HepG2 (cell line): ENCODE measurements around the gene SERPIND1. TPM values are rescaled to one million over a fixed set of nuclear protein-coding genes. Genes with fewer than 3 reads are reported as not detected.

Experiments used
- ATAC-seq: fragments of 200-7000 bp; cut with Tn5 transposase; 3 replicates; pipeline ENCODE4 v1.9.1; 2020; ENCODE audit warnings: mild to moderate bottlenecking, moderate library complexity
- BruUV-seq: library from RNA; stranded (reverse); fragments of 400-500 nt; replicated peaks from 2 replicates; lab custom pipeline; 2021; lab: Mats Ljungman, UMichigan
- CTCF ChIA-PET: fragments of 300-600 bp; formaldehyde crosslinking; extraction: SDS; loops from one replicate; lab custom pipeline; 2021; ENCODE audit warnings: low total read pairs, inconsistent platforms, low intra/inter-chr PET ratio; lab: Yijun Ruan, JAX
- POLR2A ChIA-PET: fragments of 350-600 bp; sonication (Branson Sonifier 250); formaldehyde crosslinking; loops from one replicate; lab custom pipeline; 2020; ENCODE audit warnings: antibody characterized with exemption, inconsistent platforms; lab: Yijun Ruan, JAX
- DNase-seq: peaks from one replicate; pipeline ENCODE4 v3.0.0-alpha.2; 2015; ENCODE audit warnings: low spot score
- FAIRE-seq: peaks from 3 replicates; lab custom pipeline; 2011; peaks lifted over from hg19 to GRCh38; lab: Jason Lieb, UNC
- H2AFZ ChIP-seq: one replicate; pipeline ENCODE4 v1.6.1; 2011; ENCODE audit warnings: low read length, inconsistent platforms
- H3K27ac ChIP-seq: fragments of 300-600 bp; 3 replicates; pipeline ENCODE4 v1.8.0; 2011; ENCODE audit warnings: mixed run types, mild to moderate bottlenecking, mixed read lengths, low read length, inconsistent platforms; ENCODE audit not compliant: insufficient read depth; ENCODE audit errors: extremely low read length
- H3K27me3 ChIP-seq, 2 experiments: fragments of 200-600 bp in 1 of 2; 2 replicates in 1 of 2; 3 replicates in 1 of 2; pipeline versions ENCODE4 v1.6.0 to v1.8.0; 2011; ENCODE audit warnings: low read length in 2 of 2, mild to moderate bottlenecking in 2 of 2, moderate library complexity in 2 of 2, inconsistent platforms in 1 of 2; ENCODE audit not compliant: insufficient read depth in 2 of 2, control insufficient read depth in 1 of 2
- H3K36me3 ChIP-seq, 2 experiments: fragments of 200-600 bp in 1 of 2; replicated peaks in 1 of 2; 2 replicates in 1 of 2; 3 replicates in 1 of 2; pipeline versions ENCODE4 v1.5.1 to v1.8.0; 2011; ENCODE audit warnings: low read length in 2 of 2, inconsistent platforms in 1 of 2; ENCODE audit not compliant: insufficient read depth in 2 of 2, control insufficient read depth in 1 of 2
- H3K4me1 ChIP-seq: 2 replicates; pipeline ENCODE4 v1.5.1; 2012; ENCODE audit warnings: low read length, inconsistent platforms; ENCODE audit not compliant: insufficient read depth
- H3K4me2 ChIP-seq: 2 replicates; pipeline ENCODE4 v1.6.0; 2011; ENCODE audit warnings: low read depth, low read length, inconsistent platforms
- H3K4me3 ChIP-seq, 3 experiments: fragments of 200-600 bp in 1 of 3; sonication (generic), shearing (Covaris generic) in 1 of 3; replicated peaks in 1 of 3; 2 replicates each; pipeline ENCODE4 v1.5.1; 2011 to 2016; ENCODE audit warnings: low read length in 3 of 3, inconsistent platforms in 2 of 3, low read depth in 2 of 3, mild to moderate bottlenecking in 2 of 3, control low read depth in 1 of 3, mixed read lengths in 1 of 3; ENCODE audit not compliant: insufficient read depth in 1 of 3
- H3K79me2 ChIP-seq: one replicate; pipeline ENCODE4 v1.6.1; 2011; ENCODE audit warnings: low read length, inconsistent platforms; ENCODE audit not compliant: insufficient read depth
- H3K9ac ChIP-seq: 2 replicates; pipeline ENCODE4 v1.6.0; 2011; ENCODE audit warnings: mild to moderate bottlenecking, low read depth, low read length, inconsistent platforms; ENCODE audit not compliant: insufficient read depth
- H3K9me3 ChIP-seq: 2 replicates; pipeline ENCODE4 v1.5.1; 2012; ENCODE audit warnings: mild to moderate bottlenecking, low read length
- H4K20me1 ChIP-seq: 2 replicates; pipeline ENCODE4 v1.6.0; 2011; ENCODE audit warnings: inconsistent platforms, mild to moderate bottlenecking, low read length, moderate library complexity; ENCODE audit not compliant: insufficient read depth
- GABPB1 ChIP-seq: IDR thresholded peaks from 2 replicates; pipeline ENCODE4 v1.6.1; 2016; ENCODE audit warnings: mild to moderate bottlenecking, missing genetic modification reagents, moderate library complexity, missing compliant biosample characterization
- HNF4G ChIP-seq, 2 experiments: sonication (generic) in 1 of 2; formaldehyde crosslinking in 1 of 2; IDR thresholded peaks; 2 replicates each; pipeline versions ENCODE4 v1.4.0 to v1.6.1; 2011 to 2020; ENCODE audit warnings: borderline replicate concordance in 2 of 2, low read depth in 2 of 2, mild to moderate bottlenecking in 2 of 2, low read length in 1 of 2, missing genetic modification reagents in 1 of 2, moderate library complexity in 1 of 2
- NR2C2 ChIP-seq: sonication (generic); formaldehyde crosslinking; IDR thresholded peaks from 2 replicates; pipeline ENCODE4 v1.4.0; 2020; ENCODE audit warnings: missing genetic modification reagents, mild to moderate bottlenecking, moderate library complexity, borderline replicate concordance
- PLRG1 ChIP-seq: fragments of 450-650 bp; conservative IDR thresholded peaks from 2 replicates; pipeline ENCODE4 v1.6.1; 2016
- SIN3B ChIP-seq: fragments of 150-350 bp; IDR thresholded peaks from 2 replicates; pipeline ENCODE4 v1.6.1; 2014; ENCODE audit warnings: low read length
- TP53 ChIP-seq: sonication (generic); formaldehyde crosslinking; conservative IDR thresholded peaks from 2 replicates; pipeline ENCODE4 v1.4.0; 2020; ENCODE audit warnings: missing genetic modification reagents
- YEATS4 ChIP-seq: sonication (generic); formaldehyde crosslinking; IDR thresholded peaks from 2 replicates; pipeline ENCODE4 v1.4.0; 2020; ENCODE audit warnings: missing genetic modification reagents, borderline replicate concordance
- WGBS: methylation state at CpG from one replicate; pipeline ENCODE4 v1.1.6; 2017; ENCODE audit warnings: low lambda C conversion rate; 5-methylcytosine and 5-hydroxymethylcytosine counted together
- in situ Hi-C: cut with HindIII; loops from 2 replicates; pipeline ENCODE4 v1.10.0; 2017; ENCODE audit warnings: low pct_unique_long_range_greater_than_20kb; ENCODE audit not compliant: extremely low pct_ligation_motif_present
- intact Hi-C: fragments of 100-400 bp; cut with micrococcal nuclease; formaldehyde crosslinking; loops from one replicate; pipeline ENCODE4 v1.10.0; 2022; ENCODE audit not compliant: unreplicated experiment
- polyA plus RNA-seq, 8 experiments: library from polyadenylated mRNA; depleted of rRNA in 3 of 8; stranded (reverse) in 7 of 8; unstranded in 1 of 8; fragments of >200 nt; fragmentation: Illumina TruSeq in 4 of 8; extraction: Trizol in 4 of 8; gene quantifications; 2 replicates each; pipeline versions ENCODE4 v1.2.1 to v1.2.3, GENCODE V29; 2011 to 2016; ENCODE audit warnings: low read depth in 4 of 8, missing spikeins in 1 of 8, mixed read lengths in 1 of 8; ENCODE audit not compliant: insufficient read depth in 1 of 8
- total RNA-seq, 5 experiments: library from RNA; depleted of rRNA; stranded (reverse); fragments of >200 nt; fragmentation: Illumina TruSeq; extraction: Trizol; gene quantifications; 2 replicates each; pipeline ENCODE4 v1.2.3, GENCODE V29; 2016; ENCODE audit warnings: low read depth in 1 of 5

The SERPIND1 gene
- total and polyA plus RNA-seq, 2 of the 13 experiments (the other 11 are each of a cell fraction or from before 2014, with no cell fraction given) = 111 to 350 TPM

DNA sequence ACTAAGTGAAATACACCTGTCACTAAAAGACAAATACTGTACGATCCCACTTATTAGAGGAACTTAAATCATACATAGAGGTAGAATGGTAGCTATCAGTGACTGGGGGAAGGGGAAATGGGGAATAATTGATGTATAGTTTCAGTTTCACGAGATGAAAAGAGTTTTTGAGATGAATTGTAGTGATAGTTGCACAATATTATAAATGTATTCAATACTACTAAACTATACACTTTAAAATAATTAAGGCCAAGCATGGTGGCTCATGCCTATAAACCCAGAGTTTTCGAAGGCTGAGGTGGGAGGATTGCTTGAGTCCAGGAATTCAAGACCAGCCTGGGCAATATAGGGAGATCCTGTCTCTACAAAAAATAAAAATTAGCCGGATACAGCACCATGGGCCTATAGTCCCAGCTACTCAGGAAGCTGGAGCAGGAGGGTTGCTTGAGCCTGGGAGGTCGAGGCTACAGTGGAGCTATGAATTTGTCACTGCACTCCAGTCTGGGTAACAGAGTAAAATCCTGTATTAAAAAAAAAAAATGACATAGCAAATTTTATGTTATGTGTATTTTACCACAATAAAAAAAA, 40.4 kb downstream of the SERPIND1 start:
- no peaks in the 10 kb centered on the region for H3K9me3 ChIP-seq
- H3K4me2 ChIP-seq = no peak overlapping the region
- no peak for FAIRE-seq
- H3K27ac ChIP-seq = no peak overlapping the region
- H2AFZ ChIP-seq = no peak overlapping the region
- no peak overlapping the region for H3K4me3 ChIP-seq
- H3K9ac ChIP-seq = no peak overlapping the region
- H3K36me3 ChIP-seq = peaks cover 11 to 65% of the 10 kb centered on the region in 2 experiments
- in situ Hi-C loops (loop anchor here (10.0 kb wide), 1 partner anchor 60 kb away; no protein-coding TSS in a partner anchor), intact Hi-C loops (no loop called here)
- BruUV-seq = no TSS peak
- DNase-seq = no peak
- POLR2A ChIA-PET = no interaction called here
- TF ChIP-seq GABPB1 (CRISPR knock-in tag) (no peak), TP53 (CRISPR knock-in tag) (no peak)
- H3K4me1 ChIP-seq = no peaks in the 10 kb centered on the region
- H3K27me3 ChIP-seq = no peaks in the 10 kb centered on the region
- no peaks in the 10 kb centered on the region for H4K20me1 ChIP-seq
- WGBS = 97% methylated on average over 5 of the region's 5 CpGs
- ATAC-seq = no peak
- no peaks in the 10 kb centered on the region for H3K79me2 ChIP-seq
- CTCF ChIA-PET = no interaction called here

DNA sequence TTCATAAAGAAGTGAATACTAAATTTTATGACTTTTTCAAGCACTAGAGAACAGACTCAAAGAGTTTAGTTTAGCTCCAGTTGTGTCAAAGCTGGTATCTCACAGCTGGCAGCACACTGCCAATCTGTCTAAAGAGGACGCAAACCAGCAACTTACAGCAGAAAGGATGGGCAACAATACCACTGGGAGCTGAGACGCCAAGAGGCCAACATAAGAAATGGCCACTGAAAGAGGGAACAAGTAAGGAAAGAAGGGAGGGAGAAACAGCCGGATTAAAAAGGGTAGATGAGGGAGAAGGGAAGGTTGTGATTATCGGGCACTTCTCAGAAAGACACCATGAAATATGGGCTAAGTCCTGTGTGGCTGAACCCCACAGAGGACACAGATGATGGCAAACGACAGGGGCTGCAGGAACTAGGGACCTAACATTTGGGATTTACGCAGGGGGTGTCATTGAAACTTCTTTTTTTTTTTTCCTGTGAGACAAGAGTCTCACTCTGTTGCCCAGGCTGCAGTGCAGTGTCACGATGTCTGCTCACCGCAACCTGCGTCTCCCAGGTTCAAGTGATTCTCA, 41.7 kb downstream of the SERPIND1 start:
- Histone ChIP-seq H4K20me1 (no peaks in the 10 kb centered on the region), H3K36me3 (peaks cover 10 to 66% of the 10 kb centered on the region in 2 experiments), H3K9ac (no peak overlapping the region), H3K4me1 (no peaks in the 10 kb centered on the region), H3K27ac (no peak overlapping the region), H3K9me3 (no peaks in the 10 kb centered on the region), H3K27me3 (no peaks in the 10 kb centered on the region), H3K4me2 (no peak overlapping the region), H2AFZ (no peak overlapping the region), H3K4me3 (no peak overlapping the region), H3K79me2 (no peaks in the 10 kb centered on the region)
- no peak for DNase-seq
- TF ChIP-seq NR2C2 (no peak), PLRG1 (no peak), HNF4G (IDR thresholded peaks at IDR 0.05; ENCODE audit: borderline replicate concordance, low read depth, low read length) (no peak), HNF4G (CRISPR knock-in tag; IDR thresholded peaks at IDR 0.05; ENCODE audit: borderline replicate concordance, low read depth) (no peak), SIN3B (no peak), YEATS4 (CRISPR knock-in tag) (no peak)
- no TSS peak for BruUV-seq
- intact Hi-C loops = no loop called here
- in situ Hi-C loops = loop anchor here (10.0 kb wide), 1 partner anchor 59 kb away; no protein-coding TSS in a partner anchor
- POLR2A ChIA-PET = no interaction called here
- 99% methylated on average over 8 of the region's 9 CpGs for WGBS
- CTCF ChIA-PET = no interaction called here
- no peak for ATAC-seq
- FAIRE-seq = no peak
